Breast epithelium (tissue), 4 donors: Measurements from ENCODE around the gene UBR2. TPM values are rescaled to one million over a fixed set of nuclear protein-coding genes. Genes with fewer than 3 reads are reported as not detected.

Experiments used
- DNase-seq, 2 donors: peaks; one replicate each; pipeline ENCODE4 v3.0.0-alpha.2; 2019; ENCODE audit warnings: low spot score in 2 of 2
- H3K27ac ChIP-seq, 2 donors: fragments of 200-600 bp; sonication (generic) in 1 of 2; one replicate each; pipeline ENCODE4 v1.5.1; 2016 to 2019; ENCODE audit warnings: mild to moderate bottlenecking in 1 of 2
- H3K27me3 ChIP-seq, 2 donors: fragments of 200-600 bp; sonication (generic) in 1 of 2; one replicate each; pipeline versions ENCODE4 v1.5.1 to v1.6.0; 2017 to 2019; ENCODE audit warnings: control low read depth in 1 of 2, mild to moderate bottlenecking in 1 of 2
- H3K36me3 ChIP-seq: fragments of 200-600 bp; one replicate; pipeline ENCODE4 v1.5.1; 2019
- H3K4me1 ChIP-seq, 2 donors: fragments of 200-600 bp; sonication (generic); one replicate each; pipeline ENCODE4 v1.5.1; 2016 to 2019; ENCODE audit warnings: control low read depth in 1 of 2
- H3K4me3 ChIP-seq, 3 donors: fragments of 200-600 bp; sonication (generic); 1 replicate in 2 of 3; 2 replicates in 1 of 3; pipeline ENCODE4 v1.5.1; 2016 to 2019; ENCODE audit warnings: mild to moderate bottlenecking in 3 of 3, moderate library complexity in 2 of 3
- H3K9me3 ChIP-seq, 2 donors: fragments of 200-600 bp; sonication (generic) in 1 of 2; one replicate each; pipeline ENCODE4 v1.5.1; 2016 to 2019; ENCODE audit warnings: control low read depth in 1 of 2
- POLR2A ChIP-seq: fragments of 450-650 bp; IDR thresholded peaks from one replicate; pipeline ENCODE4 v1.6.1; 2016; ENCODE audit warnings: antibody characterized with exemption, mild to moderate bottlenecking, moderate library complexity
- POLR2AphosphoS5 ChIP-seq, 3 donors: sonication (generic); formaldehyde crosslinking; IDR thresholded peaks; one replicate each; pipeline ENCODE4 v1.6.1; 2017; ENCODE audit warnings: antibody characterized with exemption in 3 of 3
- intact Hi-C: fragments of 100-400 bp; cut with DNase I; formaldehyde crosslinking; loops from one replicate; pipeline ENCODE4 v1.15.1; 2023; ENCODE audit warnings: low total_unique reads
- total RNA-seq, 3 donors: library from RNA; depleted of rRNA; stranded (reverse); fragments of >200 nt; gene quantifications; one replicate each; pipeline ENCODE4 v1.1.0, GENCODE V29; 2016
- TF ChIP-seq, protein P1 (sequence below), 3 donors: fragments of 450-650 bp; IDR thresholded peaks; one replicate each; pipeline ENCODE4 v1.5.1; 2016 to 2017; ENCODE audit warnings: antibody characterized with exemption in 3 of 3, mild to moderate bottlenecking in 3 of 3, moderate library complexity in 3 of 3

The UBR2 gene
- total RNA-seq, 3 donors from 2014 or later: 33.8 to 46.2 (median 33.8) TPM

DNA sequence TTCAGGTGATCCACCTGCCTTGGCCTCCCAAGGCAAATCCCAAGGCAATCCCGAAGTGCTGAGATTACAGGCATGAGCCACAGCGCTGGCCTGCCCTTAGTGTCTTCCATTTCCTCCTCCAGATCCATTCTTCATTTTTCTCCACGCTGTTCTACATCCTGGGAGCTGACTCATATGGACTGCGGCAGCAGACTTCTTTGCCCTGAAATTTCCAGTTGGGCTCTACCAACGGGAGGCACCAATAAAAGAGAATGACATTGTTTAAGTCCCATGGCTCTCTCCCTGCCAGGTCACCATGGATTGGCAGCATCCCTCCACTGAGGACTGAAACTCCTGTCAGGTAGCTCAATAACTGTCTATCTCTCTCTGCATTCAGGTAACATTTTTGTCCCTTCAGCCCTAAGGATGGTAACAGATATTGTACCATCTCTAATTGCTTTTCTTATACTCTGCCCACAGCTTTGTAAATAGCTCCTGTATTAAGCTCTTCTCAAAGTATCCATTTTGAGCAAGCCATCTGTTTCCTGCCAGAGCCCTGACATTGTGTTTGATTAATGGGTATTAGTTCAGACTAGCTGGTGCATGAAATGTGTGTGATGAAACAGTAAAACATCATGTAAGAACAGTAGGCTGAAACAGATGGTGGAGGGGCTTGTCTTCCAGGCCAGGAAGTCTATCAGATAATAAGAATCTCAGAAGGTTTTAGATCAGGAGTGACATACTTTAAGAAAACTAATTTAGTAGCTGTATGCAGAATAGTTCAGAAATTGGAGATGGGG lies 178.5 kb downstream of the UBR2 start:
- H3K4me3 ChIP-seq: no peak overlapping the region
- no peak overlapping the region for H3K27ac ChIP-seq
- no peaks in the 10 kb centered on the region for H3K36me3 ChIP-seq
- DNase-seq: no peak
- H3K27me3 ChIP-seq: no peaks in the 10 kb centered on the region
- peaks cover 0 to 10% of the 10 kb centered on the region in 2 donors for H3K4me1 ChIP-seq
- TF ChIP-seq POLR2AphosphoS5 (IDR thresholded peaks at IDR 0.05): no peak
- no peak for TF ChIP-seq POLR2A
- TF ChIP-seq, protein P1, sequence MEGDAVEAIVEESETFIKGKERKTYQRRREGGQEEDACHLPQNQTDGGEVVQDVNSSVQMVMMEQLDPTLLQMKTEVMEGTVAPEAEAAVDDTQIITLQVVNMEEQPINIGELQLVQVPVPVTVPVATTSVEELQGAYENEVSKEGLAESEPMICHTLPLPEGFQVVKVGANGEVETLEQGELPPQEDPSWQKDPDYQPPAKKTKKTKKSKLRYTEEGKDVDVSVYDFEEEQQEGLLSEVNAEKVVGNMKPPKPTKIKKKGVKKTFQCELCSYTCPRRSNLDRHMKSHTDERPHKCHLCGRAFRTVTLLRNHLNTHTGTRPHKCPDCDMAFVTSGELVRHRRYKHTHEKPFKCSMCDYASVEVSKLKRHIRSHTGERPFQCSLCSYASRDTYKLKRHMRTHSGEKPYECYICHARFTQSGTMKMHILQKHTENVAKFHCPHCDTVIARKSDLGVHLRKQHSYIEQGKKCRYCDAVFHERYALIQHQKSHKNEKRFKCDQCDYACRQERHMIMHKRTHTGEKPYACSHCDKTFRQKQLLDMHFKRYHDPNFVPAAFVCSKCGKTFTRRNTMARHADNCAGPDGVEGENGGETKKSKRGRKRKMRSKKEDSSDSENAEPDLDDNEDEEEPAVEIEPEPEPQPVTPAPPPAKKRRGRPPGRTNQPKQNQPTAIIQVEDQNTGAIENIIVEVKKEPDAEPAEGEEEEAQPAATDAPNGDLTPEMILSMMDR (IDR thresholded peaks at IDR 0.05): no peak
- intact Hi-C loops: no loop called here
- no peaks in the 10 kb centered on the region for H3K9me3 ChIP-seq

Other genes starting within 250 kb of the UBR2 start
- gene TRERF1, start 112.1 kb upstream of the UBR2 start, total RNA-seq: 1 to 10 TPM; 3.9 to 5.4 (median 4.1) TPM
- gene PRPH2, start 158.6 kb downstream of the UBR2 start, total RNA-seq: under 1 TPM in 2 of 3 donors, not detected in 1; 0.32 to 0.59 TPM
- 10 to 100 TPM; 21.3 to 27.7 (median 26.3) TPM for gene TBCC, start 182.1 kb downstream of the UBR2 start, total RNA-seq
- gene BICRAL, start 218.0 kb downstream of the UBR2 start, total RNA-seq: 10 to 100 TPM; 16.7 to 25.2 (median 16.8) TPM